Fibroblast of lung (primary cell): ENCODE results near the gene PRSS37.

Source experiments
- EZH2 ChIP-seq: IDR thresholded peaks from 2 replicates; pipeline ENCODE4 v1.5.1; 2012; ENCODE audit warnings: low read length, control low read depth, mild to moderate bottlenecking; ENCODE audit errors: missing control alignments
- TF ChIP-seq, protein P1 (sequence below), 2 donors: IDR thresholded peaks in 1 of 2; conservative IDR thresholded peaks in 1 of 2; 1 replicate in 1 of 2; 2 replicates in 1 of 2; pipeline ENCODE4 v1.5.1; 2011 to 2012; ENCODE audit warnings: low read length in 2 of 2, control low read depth in 1 of 2, inconsistent platforms in 1 of 2, low read depth in 1 of 2, mild to moderate bottlenecking in 1 of 2

- TF ChIP-seq, protein P1, sequence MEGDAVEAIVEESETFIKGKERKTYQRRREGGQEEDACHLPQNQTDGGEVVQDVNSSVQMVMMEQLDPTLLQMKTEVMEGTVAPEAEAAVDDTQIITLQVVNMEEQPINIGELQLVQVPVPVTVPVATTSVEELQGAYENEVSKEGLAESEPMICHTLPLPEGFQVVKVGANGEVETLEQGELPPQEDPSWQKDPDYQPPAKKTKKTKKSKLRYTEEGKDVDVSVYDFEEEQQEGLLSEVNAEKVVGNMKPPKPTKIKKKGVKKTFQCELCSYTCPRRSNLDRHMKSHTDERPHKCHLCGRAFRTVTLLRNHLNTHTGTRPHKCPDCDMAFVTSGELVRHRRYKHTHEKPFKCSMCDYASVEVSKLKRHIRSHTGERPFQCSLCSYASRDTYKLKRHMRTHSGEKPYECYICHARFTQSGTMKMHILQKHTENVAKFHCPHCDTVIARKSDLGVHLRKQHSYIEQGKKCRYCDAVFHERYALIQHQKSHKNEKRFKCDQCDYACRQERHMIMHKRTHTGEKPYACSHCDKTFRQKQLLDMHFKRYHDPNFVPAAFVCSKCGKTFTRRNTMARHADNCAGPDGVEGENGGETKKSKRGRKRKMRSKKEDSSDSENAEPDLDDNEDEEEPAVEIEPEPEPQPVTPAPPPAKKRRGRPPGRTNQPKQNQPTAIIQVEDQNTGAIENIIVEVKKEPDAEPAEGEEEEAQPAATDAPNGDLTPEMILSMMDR (conservative IDR thresholded peaks at IDR 0.05 in 1 of 2, IDR thresholded peaks at IDR 0.05 in 1 of 2; ENCODE audit: low read depth in 1 of 2, low read length in 2 of 2), result no peak
- TF ChIP-seq EZH2, result no peak
These were observed 35.1 kb upstream of the PRSS37 start for GRCh38 chr7:141876371-141876770.
